H9 (cell line): Measurements from ENCODE around the gene FBLN1. TPM values are rescaled to one million over a fixed set of nuclear protein-coding genes. Genes with fewer than 3 reads are reported as not detected.

Source experiments
- DNase-seq: peaks from one replicate; pipeline ENCODE4 v3.0.0-alpha.2; 2017
- H2AFZ ChIP-seq: one replicate; pipeline ENCODE4 v1.6.1; 2013; ENCODE audit warnings: mild to moderate bottlenecking, low read length, control low read depth, moderate library complexity
- H2AK5ac ChIP-seq: 2 replicates; pipeline ENCODE4 v1.6.1; 2013; ENCODE audit warnings: low read length, control low read depth, mixed read lengths; ENCODE audit not compliant: insufficient read length
- H2BK120ac ChIP-seq: one replicate; pipeline ENCODE4 v1.6.1; 2013; ENCODE audit warnings: low read depth, mild to moderate bottlenecking, low read length, control low read depth, inconsistent platforms; ENCODE audit not compliant: poor library complexity, severe bottlenecking
- H2BK12ac ChIP-seq: 2 replicates; pipeline ENCODE4 v1.6.1; 2013; ENCODE audit warnings: low read length, control low read depth, mixed read lengths, low read depth; ENCODE audit not compliant: insufficient read length
- H2BK15ac ChIP-seq: 2 replicates; pipeline ENCODE4 v1.6.1; 2013; ENCODE audit warnings: low read depth, low read length, control low read depth
- H2BK20ac ChIP-seq: one replicate; pipeline ENCODE4 v1.6.1; 2013; ENCODE audit warnings: low read depth, mild to moderate bottlenecking, low read length, control low read depth, inconsistent platforms; ENCODE audit not compliant: poor library complexity, severe bottlenecking
- H2BK5ac ChIP-seq: 2 replicates; pipeline ENCODE4 v1.6.1; 2013; ENCODE audit warnings: low read length, control low read depth, mixed read lengths; ENCODE audit not compliant: insufficient read length
- H3K14ac ChIP-seq: 2 replicates; pipeline ENCODE4 v1.6.1; 2013; ENCODE audit warnings: low read length, control low read depth; ENCODE audit not compliant: insufficient read depth
- H3K18ac ChIP-seq: 2 replicates; pipeline ENCODE4 v1.6.1; 2013; ENCODE audit warnings: low read depth, mild to moderate bottlenecking, mixed read lengths, low read length, control low read depth; ENCODE audit not compliant: insufficient read length
- H3K23ac ChIP-seq: 2 replicates; pipeline ENCODE4 v1.6.1; 2013; ENCODE audit warnings: low read length, control low read depth, mixed read lengths, low read depth; ENCODE audit not compliant: insufficient read length
- H3K23me2 ChIP-seq: 2 replicates; pipeline ENCODE4 v1.6.1; 2013; ENCODE audit warnings: low read depth, mild to moderate bottlenecking, mixed read lengths, low read length, control low read depth; ENCODE audit not compliant: insufficient read length, poor library complexity, severe bottlenecking
- H3K27ac ChIP-seq: 2 replicates; pipeline ENCODE4 v1.5.1; 2013; ENCODE audit warnings: low read length, control low read depth, mixed read lengths, low read depth; ENCODE audit not compliant: insufficient read length
- H3K27me3 ChIP-seq: 2 replicates; pipeline ENCODE4 v1.6.1; 2013; ENCODE audit warnings: low read length, control low read depth, inconsistent platforms; ENCODE audit not compliant: insufficient read depth
- H3K4ac ChIP-seq: 2 replicates; pipeline ENCODE4 v1.6.1; 2013; ENCODE audit warnings: low read depth, mild to moderate bottlenecking, control low read depth, inconsistent platforms, low read length, moderate library complexity
- H3K4me1 ChIP-seq: 2 replicates; pipeline ENCODE4 v1.6.1; 2013; ENCODE audit warnings: low read length, control low read depth, inconsistent platforms; ENCODE audit not compliant: insufficient read depth
- H3K4me2 ChIP-seq: 2 replicates; pipeline ENCODE4 v1.6.1; 2013; ENCODE audit warnings: low read length, control low read depth, mixed read lengths; ENCODE audit not compliant: insufficient read length, insufficient read depth
- H3K56ac ChIP-seq: 2 replicates; pipeline ENCODE4 v1.6.1; 2013; ENCODE audit warnings: low read depth, mild to moderate bottlenecking, mixed read lengths, low read length, control low read depth; ENCODE audit not compliant: insufficient read length
- H3K79me1 ChIP-seq: 2 replicates; pipeline ENCODE4 v1.6.1; 2013; ENCODE audit warnings: low read depth, mild to moderate bottlenecking, moderate library complexity, low read length, control low read depth, inconsistent platforms; ENCODE audit not compliant: insufficient read depth, poor library complexity, severe bottlenecking
- H3K79me2 ChIP-seq: 2 replicates; pipeline ENCODE4 v1.6.1; 2013; ENCODE audit warnings: low read length, control low read depth, inconsistent platforms; ENCODE audit not compliant: insufficient read depth
- H3K9ac ChIP-seq: 2 replicates; pipeline ENCODE4 v1.6.1; 2013; ENCODE audit warnings: low read length, control low read depth, mixed read lengths; ENCODE audit not compliant: insufficient read length; ENCODE audit errors: extremely low read depth
- H3K9me3 ChIP-seq: one replicate; pipeline ENCODE4 v1.6.1; 2013; ENCODE audit warnings: low read depth, low read length, inconsistent platforms; ENCODE audit not compliant: control insufficient read depth
- H3T11ph ChIP-seq: one replicate; pipeline ENCODE4 v1.6.1; 2013; ENCODE audit warnings: mild to moderate bottlenecking, low read length, control low read depth, inconsistent platforms
- H4K20me1 ChIP-seq: one replicate; pipeline ENCODE4 v1.6.1; 2013; ENCODE audit not compliant: control insufficient read depth, insufficient read length, insufficient read depth
- H4K5ac ChIP-seq: 2 replicates; pipeline ENCODE4 v1.6.1; 2013; ENCODE audit warnings: low read depth, mild to moderate bottlenecking, mixed read lengths, low read length, control low read depth; ENCODE audit not compliant: insufficient read length
- H4K8ac ChIP-seq: replicated peaks from 2 replicates; pipeline ENCODE4 v1.6.1; 2013; ENCODE audit warnings: low read length, control low read depth, mixed read lengths, low read depth; ENCODE audit not compliant: insufficient read length
- H4K91ac ChIP-seq: 2 replicates; pipeline ENCODE4 v1.6.1; 2013; ENCODE audit warnings: low read depth, mild to moderate bottlenecking, moderate library complexity, mixed read lengths, low read length, control low read depth; ENCODE audit not compliant: insufficient read length
- H3K27ac Mint-ChIP-seq, 3 experiments: 2 replicates in 2 of 3; 3 replicates in 1 of 3; pipeline ENCODE4 v1.8.0; 2020 to 2021; ENCODE audit warnings: mixed read lengths in 3 of 3, mild to moderate bottlenecking in 1 of 3, moderate library complexity in 1 of 3
- H3K27me3 Mint-ChIP-seq: 2 replicates; pipeline ENCODE4 v1.8.0; 2021; ENCODE audit warnings: low read depth, mild to moderate bottlenecking, moderate library complexity, mixed read lengths
- H3K36me3 Mint-ChIP-seq, 3 experiments: 2 replicates in 2 of 3; 3 replicates in 1 of 3; pipeline ENCODE4 v1.8.0; 2020 to 2021; ENCODE audit warnings: low read depth in 3 of 3, mixed read lengths in 3 of 3; ENCODE audit not compliant: insufficient read depth in 1 of 3
- H3K4me1 Mint-ChIP-seq, 2 experiments: 2 replicates each; pipeline ENCODE4 v1.8.0; 2020; ENCODE audit warnings: mixed read lengths in 2 of 2
- H3K4me3 Mint-ChIP-seq, 2 experiments: 2 replicates in 1 of 2; 3 replicates in 1 of 2; pipeline ENCODE4 v1.8.0; 2020 to 2021; ENCODE audit warnings: mild to moderate bottlenecking in 2 of 2, mixed read lengths in 2 of 2, moderate library complexity in 1 of 2
- H3K9me3 Mint-ChIP-seq, 2 experiments: 2 replicates in 1 of 2; 3 replicates in 1 of 2; pipeline ENCODE4 v1.8.0; 2020; ENCODE audit warnings: mild to moderate bottlenecking in 2 of 2, mixed read lengths in 2 of 2, moderate library complexity in 1 of 2
- CTCF ChIP-seq: fragments of 200-600 bp; sonication (generic); conservative IDR thresholded peaks from 3 replicates; pipeline ENCODE4 v1.8.0; 2021; ENCODE audit warnings: antibody characterized with exemption, mild to moderate bottlenecking
- total RNA-seq: library from RNA; stranded (reverse); gene quantifications from 2 replicates; pipeline ENCODE4 v1.2.1, GENCODE V29; 2021

FBLN1 gene
- total RNA-seq, 1 experiment from 2014 or later: 140 TPM

- Histone ChIP-seq H2AK5ac (no peak overlapping the region), H4K5ac (no peak overlapping the region), H3K9me3 (no peaks in the 10 kb centered on the region), H3K4me1 (no peaks in the 10 kb centered on the region), H3K79me1 (no peaks in the 10 kb centered on the region), H2BK5ac (no peak overlapping the region), H3K27ac (no peak overlapping the region), H3K56ac (no peak overlapping the region), H3K18ac (no peak overlapping the region), H3T11ph (no peak overlapping the region), H2BK20ac (no peak overlapping the region), H2AFZ (no peak overlapping the region), H3K9ac (no peak overlapping the region), H4K20me1 (no peaks in the 10 kb centered on the region), H3K4me2 (no peak overlapping the region), H3K4ac (no peak overlapping the region), H3K27me3 (no peaks in the 10 kb centered on the region), H4K91ac (no peak overlapping the region), H3K23me2 (no peaks in the 10 kb centered on the region), H4K8ac (no peak overlapping the region), H2BK12ac (no peak overlapping the region), H2BK120ac (no peak overlapping the region), H2BK15ac (no peak overlapping the region), H3K14ac (no peak overlapping the region), H3K79me2 (no peaks in the 10 kb centered on the region), H3K23ac (no peak overlapping the region)
- Mint-ChIP-seq H3K4me3 (no peak overlapping the region), H3K27me3 (no peaks in the 10 kb centered on the region; the same call in none of the 2 replicates), H3K27ac (no peak overlapping the region), H3K36me3 (peaks cover 14 to 29% (median 17%) of the 10 kb centered on the region in 3 experiments), H3K4me1 (peaks cover 6 to 8% of the 10 kb centered on the region in 2 experiments), H3K9me3 (peaks cover 21 to 25% of the 10 kb centered on the region in 2 experiments)
- DNase-seq: no peak
- no peak for TF ChIP-seq CTCF
These were observed 68.4 kb downstream of the FBLN1 start for GRCh38 chr22:45571089-45571488.
